ENCODE data around the gene OR5C1.
A peak's percentile ranks its signal among the peaks of the same experiment; 100 is the strongest.

OR5C1 gene

GRCh38 chr9:122791872-122792669, 3.3 kb downstream of the OR5C1 start:
- TF ChIP-seq, protein P1, sequence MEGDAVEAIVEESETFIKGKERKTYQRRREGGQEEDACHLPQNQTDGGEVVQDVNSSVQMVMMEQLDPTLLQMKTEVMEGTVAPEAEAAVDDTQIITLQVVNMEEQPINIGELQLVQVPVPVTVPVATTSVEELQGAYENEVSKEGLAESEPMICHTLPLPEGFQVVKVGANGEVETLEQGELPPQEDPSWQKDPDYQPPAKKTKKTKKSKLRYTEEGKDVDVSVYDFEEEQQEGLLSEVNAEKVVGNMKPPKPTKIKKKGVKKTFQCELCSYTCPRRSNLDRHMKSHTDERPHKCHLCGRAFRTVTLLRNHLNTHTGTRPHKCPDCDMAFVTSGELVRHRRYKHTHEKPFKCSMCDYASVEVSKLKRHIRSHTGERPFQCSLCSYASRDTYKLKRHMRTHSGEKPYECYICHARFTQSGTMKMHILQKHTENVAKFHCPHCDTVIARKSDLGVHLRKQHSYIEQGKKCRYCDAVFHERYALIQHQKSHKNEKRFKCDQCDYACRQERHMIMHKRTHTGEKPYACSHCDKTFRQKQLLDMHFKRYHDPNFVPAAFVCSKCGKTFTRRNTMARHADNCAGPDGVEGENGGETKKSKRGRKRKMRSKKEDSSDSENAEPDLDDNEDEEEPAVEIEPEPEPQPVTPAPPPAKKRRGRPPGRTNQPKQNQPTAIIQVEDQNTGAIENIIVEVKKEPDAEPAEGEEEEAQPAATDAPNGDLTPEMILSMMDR (IDR thresholded peaks at IDR 0.05; ENCODE audit: low read length), result no peak
- TF ChIP-seq EZH2 (optimal IDR thresholded peaks at IDR 0.05; ENCODE audit: low read depth, low read length), result no peak
- TF ChIP-seq EZH2phosphoT487 (IDR thresholded peaks at IDR 0.05; ENCODE audit: low read length), result no peak
- Histone ChIP-seq H3K9me2 (replicated peaks; ENCODE audit: insufficient read depth, low read length) (no peaks in the 10 kb centered on the region), H3K36me3 (replicated peaks; ENCODE audit: insufficient read depth, low read length) (no peaks in the 10 kb centered on the region), H3K4me3 (ENCODE audit: low read length) (no peak overlapping the region), H3F3A (ENCODE audit: insufficient read depth, low read length) (peaks cover 5% of the 10 kb centered on the region; the same call in 1 of the 2 replicates), H3K27ac (ENCODE audit: low read length) (no peak overlapping the region), H3K27me3 (replicated peaks; ENCODE audit: insufficient read depth, low read length) (no peaks in the 10 kb centered on the region), H3K9me3 (replicated peaks; ENCODE audit: insufficient read depth, low read length) (no peaks in the 10 kb centered on the region), H3K4me1 (ENCODE audit: low read length) (peaks cover 17% of the 10 kb centered on the region), H3K79me2 (ENCODE audit: low read length) (no peaks in the 10 kb centered on the region), H3K4me2 (ENCODE audit: low read depth, low read length) (peak overlapping the region; percentile 47), H4K20me1 (ENCODE audit: insufficient read depth, low read length) (no peaks in the 10 kb centered on the region), H2AFZ (ENCODE audit: low read length) (no peak overlapping the region), H3K9ac (ENCODE audit: low read length) (no peak overlapping the region)
- peak; percentile 68 for DNase-seq

GRCh38 chr9:122797316-122798063, 8.8 kb downstream of the OR5C1 start:
- no peak for DNase-seq
- Histone ChIP-seq H3K36me3 (replicated peaks; ENCODE audit: insufficient read depth, low read length) (no peaks in the 10 kb centered on the region), H3K79me2 (ENCODE audit: low read length) (no peaks in the 10 kb centered on the region), H3K9me3 (replicated peaks; ENCODE audit: insufficient read depth, low read length) (no peaks in the 10 kb centered on the region), H3K27me3 (replicated peaks; ENCODE audit: insufficient read depth, low read length) (no peaks in the 10 kb centered on the region), H4K20me1 (ENCODE audit: insufficient read depth, low read length) (no peaks in the 10 kb centered on the region), H3K9ac (ENCODE audit: low read length) (no peak overlapping the region), H3K4me2 (ENCODE audit: low read depth, low read length) (no peak overlapping the region), H3K27ac (ENCODE audit: low read length) (no peak overlapping the region), H3K9me2 (replicated peaks; ENCODE audit: insufficient read depth, low read length) (no peaks in the 10 kb centered on the region), H3K4me1 (ENCODE audit: low read length) (peaks cover 5% of the 10 kb centered on the region), H2AFZ (ENCODE audit: low read length) (no peak overlapping the region), H3K4me3 (ENCODE audit: low read length) (no peak overlapping the region), H3F3A (ENCODE audit: insufficient read depth, low read length) (no peaks in the 10 kb centered on the region)
- no peak for TF ChIP-seq EZH2 (optimal IDR thresholded peaks at IDR 0.05; ENCODE audit: low read depth, low read length)
- TF ChIP-seq EZH2phosphoT487 (IDR thresholded peaks at IDR 0.05; ENCODE audit: low read length), result no peak
- TF ChIP-seq, protein P1 (IDR thresholded peaks at IDR 0.05; ENCODE audit: low read length), result no peak

DNA sequence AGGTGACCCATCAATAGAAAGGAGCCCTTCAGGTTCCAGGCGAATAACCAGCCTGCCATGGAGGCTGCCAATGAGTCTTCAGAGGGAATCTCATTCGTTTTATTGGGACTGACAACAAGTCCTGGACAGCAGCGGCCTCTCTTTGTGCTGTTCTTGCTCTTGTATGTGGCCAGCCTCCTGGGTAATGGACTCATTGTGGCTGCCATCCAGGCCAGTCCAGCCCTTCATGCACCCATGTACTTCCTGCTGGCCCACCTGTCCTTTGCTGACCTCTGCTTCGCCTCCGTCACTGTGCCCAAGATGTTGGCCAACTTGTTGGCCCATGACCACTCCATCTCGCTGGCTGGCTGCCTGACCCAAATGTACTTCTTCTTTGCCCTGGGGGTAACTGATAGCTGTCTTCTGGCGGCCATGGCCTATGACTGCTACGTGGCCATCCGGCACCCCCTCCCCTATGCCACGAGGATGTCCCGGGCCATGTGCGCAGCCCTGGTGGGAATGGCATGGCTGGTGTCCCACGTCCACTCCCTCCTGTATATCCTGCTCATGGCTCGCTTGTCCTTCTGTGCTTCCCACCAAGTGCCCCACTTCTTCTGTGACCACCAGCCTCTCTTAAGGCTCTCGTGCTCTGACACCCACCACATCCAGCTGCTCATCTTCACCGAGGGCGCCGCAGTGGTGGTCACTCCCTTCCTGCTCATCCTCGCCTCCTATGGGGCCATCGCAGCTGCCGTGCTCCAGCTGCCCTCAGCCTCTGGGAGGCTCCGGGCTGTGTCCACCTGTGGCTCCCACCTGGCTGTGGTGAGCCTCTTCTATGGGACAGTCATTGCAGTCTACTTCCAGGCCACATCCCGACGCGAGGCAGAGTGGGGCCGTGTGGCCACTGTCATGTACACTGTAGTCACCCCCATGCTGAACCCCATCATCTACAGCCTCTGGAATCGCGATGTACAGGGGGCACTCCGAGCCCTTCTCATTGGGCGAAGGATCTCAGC, 11.6 kb downstream of the OR5C1 start, which contains the start of gene OR1K1:
OR1K1 (plus strand) TSS at position 58 of the 995 bp plus-strand sequence; CDS start at position 58, 0 bp downstream.
- TF ChIP-seq, protein P1 (IDR thresholded peaks at IDR 0.05; ENCODE audit: low read length), result no peak
- TF ChIP-seq EZH2 (optimal IDR thresholded peaks at IDR 0.05; ENCODE audit: low read depth, low read length) (no peak), EZH2phosphoT487 (IDR thresholded peaks at IDR 0.05; ENCODE audit: low read length) (no peak)
- Histone ChIP-seq H3K27me3 (replicated peaks; ENCODE audit: insufficient read depth, low read length) (no peaks in the 10 kb centered on the region), H3K4me1 (ENCODE audit: low read length) (no peaks in the 10 kb centered on the region), H3K4me2 (ENCODE audit: low read depth, low read length) (no peak within 1 kb of the TSS), H3K9me3 (replicated peaks; ENCODE audit: insufficient read depth, low read length) (no peaks in the 10 kb centered on the region), H3K79me2 (ENCODE audit: low read length) (no peaks in the 10 kb centered on the region), H3K9ac (ENCODE audit: low read length) (no peak within 1 kb of the TSS), H3K36me3 (replicated peaks; ENCODE audit: insufficient read depth, low read length) (no peaks in the 10 kb centered on the region), H3K4me3 (ENCODE audit: low read length) (no peak within 1 kb of the TSS), H4K20me1 (ENCODE audit: insufficient read depth, low read length) (no peaks in the 10 kb centered on the region), H3K9me2 (replicated peaks; ENCODE audit: insufficient read depth, low read length) (no peaks in the 10 kb centered on the region), H2AFZ (ENCODE audit: low read length) (no peak within 1 kb of the TSS), H3F3A (ENCODE audit: insufficient read depth, low read length) (no peaks in the 10 kb centered on the region), H3K27ac (ENCODE audit: low read length) (no peak within 1 kb of the TSS)
- DNase-seq, result no peak

Data from MM.1S (cell line).